ENCODE measurements around the gene FMNL2.

DNA sequence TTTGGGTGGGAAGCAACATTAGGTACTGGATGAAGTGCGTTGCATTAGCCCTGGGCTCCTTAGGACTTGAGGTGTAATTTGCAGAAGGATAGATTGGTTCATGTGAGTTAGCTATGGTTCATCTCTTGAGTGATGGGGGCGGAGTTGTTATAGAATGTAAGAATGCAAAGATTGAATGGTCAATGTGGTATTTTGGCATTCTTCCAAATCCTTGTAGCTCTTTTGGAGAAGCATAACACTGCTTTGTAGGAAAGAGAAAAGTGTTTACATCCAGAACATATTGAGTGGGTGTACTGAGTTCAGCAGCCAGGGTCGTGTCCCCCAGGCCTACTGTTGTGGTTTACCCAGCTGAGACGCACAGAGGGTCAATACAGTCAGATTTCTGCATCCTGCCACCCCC is 173.5 kb downstream of the FMNL2 start:
- TF ChIP-seq FOXM1 (IDR thresholded peaks at IDR 0.05; ENCODE audit: borderline replicate concordance), result no peak
- TF ChIP-seq SUZ12 (IDR thresholded peaks at IDR 0.05), result no peak

Measured in HEK293T (cell line).